HepG2 (cell line): ENCODE data around the gene PRKCE. TPM values are rescaled to one million over a fixed set of nuclear protein-coding genes. Genes with fewer than 3 reads are reported as not detected.

Experiments
- ATAC-seq: fragments of 200-7000 bp; cut with Tn5 transposase; 3 replicates; pipeline ENCODE4 v1.9.1; 2020; ENCODE audit warnings: mild to moderate bottlenecking, moderate library complexity
- BruUV-seq: library from RNA; stranded (reverse); fragments of 400-500 nt; replicated peaks from 2 replicates; lab custom pipeline; 2021; lab: Mats Ljungman, UMichigan
- CTCF ChIA-PET: fragments of 300-600 bp; formaldehyde crosslinking; extraction: SDS; loops from one replicate; lab custom pipeline; 2021; ENCODE audit warnings: low total read pairs, inconsistent platforms, low intra/inter-chr PET ratio; lab: Yijun Ruan, JAX
- POLR2A ChIA-PET: fragments of 350-600 bp; sonication (Branson Sonifier 250); formaldehyde crosslinking; loops from one replicate; lab custom pipeline; 2020; ENCODE audit warnings: antibody characterized with exemption, inconsistent platforms; lab: Yijun Ruan, JAX
- DNase-seq: peaks from one replicate; pipeline ENCODE4 v3.0.0-alpha.2; 2015; ENCODE audit warnings: low spot score
- FAIRE-seq: peaks from 3 replicates; lab custom pipeline; 2011; peaks lifted over from hg19 to GRCh38; lab: Jason Lieb, UNC
- H2AFZ ChIP-seq: one replicate; pipeline ENCODE4 v1.6.1; 2011; ENCODE audit warnings: low read length, inconsistent platforms
- H3K27ac ChIP-seq: fragments of 300-600 bp; 3 replicates; pipeline ENCODE4 v1.8.0; 2011; ENCODE audit warnings: mixed run types, mild to moderate bottlenecking, mixed read lengths, low read length, inconsistent platforms; ENCODE audit not compliant: insufficient read depth; ENCODE audit errors: extremely low read length
- H3K27me3 ChIP-seq, 2 experiments: fragments of 200-600 bp in 1 of 2; 2 replicates in 1 of 2; 3 replicates in 1 of 2; pipeline versions ENCODE4 v1.6.0 to v1.8.0; 2011; ENCODE audit warnings: low read length in 2 of 2, mild to moderate bottlenecking in 2 of 2, moderate library complexity in 2 of 2, inconsistent platforms in 1 of 2; ENCODE audit not compliant: insufficient read depth in 2 of 2, control insufficient read depth in 1 of 2
- H3K36me3 ChIP-seq, 2 experiments: fragments of 200-600 bp in 1 of 2; replicated peaks in 1 of 2; 2 replicates in 1 of 2; 3 replicates in 1 of 2; pipeline versions ENCODE4 v1.5.1 to v1.8.0; 2011; ENCODE audit warnings: low read length in 2 of 2, inconsistent platforms in 1 of 2; ENCODE audit not compliant: insufficient read depth in 2 of 2, control insufficient read depth in 1 of 2
- H3K4me1 ChIP-seq: 2 replicates; pipeline ENCODE4 v1.5.1; 2012; ENCODE audit warnings: low read length, inconsistent platforms; ENCODE audit not compliant: insufficient read depth
- H3K4me2 ChIP-seq: 2 replicates; pipeline ENCODE4 v1.6.0; 2011; ENCODE audit warnings: low read depth, low read length, inconsistent platforms
- H3K4me3 ChIP-seq, 3 experiments: fragments of 200-600 bp in 1 of 3; sonication (generic), shearing (Covaris generic) in 1 of 3; replicated peaks in 1 of 3; 2 replicates each; pipeline ENCODE4 v1.5.1; 2011 to 2016; ENCODE audit warnings: low read length in 3 of 3, inconsistent platforms in 2 of 3, low read depth in 2 of 3, mild to moderate bottlenecking in 2 of 3, control low read depth in 1 of 3, mixed read lengths in 1 of 3; ENCODE audit not compliant: insufficient read depth in 1 of 3
- H3K79me2 ChIP-seq: one replicate; pipeline ENCODE4 v1.6.1; 2011; ENCODE audit warnings: low read length, inconsistent platforms; ENCODE audit not compliant: insufficient read depth
- H3K9ac ChIP-seq: 2 replicates; pipeline ENCODE4 v1.6.0; 2011; ENCODE audit warnings: mild to moderate bottlenecking, low read depth, low read length, inconsistent platforms; ENCODE audit not compliant: insufficient read depth
- H3K9me3 ChIP-seq: 2 replicates; pipeline ENCODE4 v1.5.1; 2012; ENCODE audit warnings: mild to moderate bottlenecking, low read length
- H4K20me1 ChIP-seq: 2 replicates; pipeline ENCODE4 v1.6.0; 2011; ENCODE audit warnings: inconsistent platforms, mild to moderate bottlenecking, low read length, moderate library complexity; ENCODE audit not compliant: insufficient read depth
- TBL1XR1 ChIP-seq: fragments of 150-350 bp; IDR thresholded peaks from 2 replicates; pipeline ENCODE4 v1.6.1; 2014; ENCODE audit warnings: borderline replicate concordance, low read length; ENCODE audit not compliant: partially characterized antibody
- XRCC5 ChIP-seq: fragments of 200-400 bp; formaldehyde crosslinking; optimal IDR thresholded peaks from 2 replicates; pipeline ENCODE3; 2017; ENCODE audit warnings: mild to moderate bottlenecking, low read length
- YEATS4 ChIP-seq: sonication (generic); formaldehyde crosslinking; IDR thresholded peaks from 2 replicates; pipeline ENCODE4 v1.4.0; 2020; ENCODE audit warnings: missing genetic modification reagents, borderline replicate concordance
- ZNF3 ChIP-seq: IDR thresholded peaks from 2 replicates; pipeline ENCODE4 v1.7.0; 2017; ENCODE audit warnings: inconsistent platforms
- ZNF777 ChIP-seq: sonication (generic); formaldehyde crosslinking; IDR thresholded peaks from 2 replicates; pipeline ENCODE4 v1.4.0; 2020; ENCODE audit warnings: missing genetic modification reagents
- in situ Hi-C: cut with HindIII; loops from 2 replicates; pipeline ENCODE4 v1.10.0; 2017; ENCODE audit warnings: low pct_unique_long_range_greater_than_20kb; ENCODE audit not compliant: extremely low pct_ligation_motif_present
- intact Hi-C: fragments of 100-400 bp; cut with micrococcal nuclease; formaldehyde crosslinking; loops from one replicate; pipeline ENCODE4 v1.10.0; 2022; ENCODE audit not compliant: unreplicated experiment
- polyA plus RNA-seq, 8 experiments: library from polyadenylated mRNA; depleted of rRNA in 3 of 8; stranded (reverse) in 7 of 8; unstranded in 1 of 8; fragments of >200 nt; fragmentation: Illumina TruSeq in 4 of 8; extraction: Trizol in 4 of 8; gene quantifications; 2 replicates each; pipeline versions ENCODE4 v1.2.1 to v1.2.3, GENCODE V29; 2011 to 2016; ENCODE audit warnings: low read depth in 4 of 8, missing spikeins in 1 of 8, mixed read lengths in 1 of 8; ENCODE audit not compliant: insufficient read depth in 1 of 8
- total RNA-seq, 5 experiments: library from RNA; depleted of rRNA; stranded (reverse); fragments of >200 nt; fragmentation: Illumina TruSeq; extraction: Trizol; gene quantifications; 2 replicates each; pipeline ENCODE4 v1.2.3, GENCODE V29; 2016; ENCODE audit warnings: low read depth in 1 of 5
- TF ChIP-seq, protein P1 (sequence below): sonication (generic); formaldehyde crosslinking; IDR thresholded peaks from 2 replicates; pipeline ENCODE4; 2020; ENCODE audit warnings: missing genetic modification reagents, mild to moderate bottlenecking, borderline replicate concordance

Gene PRKCE
- total and polyA plus RNA-seq, 2 of the 13 experiments (the other 11 are each of a cell fraction or from before 2014, with no cell fraction given), result 1.0 to 3.9 TPM

DNA sequence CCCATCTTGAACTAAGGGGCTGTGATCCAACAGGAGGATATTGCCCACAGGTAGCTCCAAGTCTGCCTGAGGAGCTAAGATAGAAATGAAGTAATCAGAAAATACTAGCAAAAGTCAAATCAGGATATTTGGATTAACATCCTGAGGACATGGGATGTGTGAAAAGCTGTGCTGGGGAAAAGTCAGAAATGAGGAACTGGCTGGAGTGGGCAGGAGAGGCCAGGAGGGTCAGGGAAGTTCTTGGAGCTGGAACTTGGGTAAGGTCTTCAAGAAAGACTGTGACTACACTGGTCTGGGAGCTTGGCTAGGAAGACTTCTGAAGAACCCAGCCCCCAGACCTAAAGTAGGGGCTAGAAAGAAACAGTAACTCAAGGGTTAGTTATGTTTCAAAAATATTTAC is 250.9 kb downstream of the PRKCE start:
- no peak for DNase-seq
- no peak for FAIRE-seq
- Histone ChIP-seq H3K4me1 (peaks cover 9% of the 10 kb centered on the region), H3K4me3 (no peak overlapping the region), H3K9me3 (no peaks in the 10 kb centered on the region), H4K20me1 (no peaks in the 10 kb centered on the region), H3K36me3 (no peaks in the 10 kb centered on the region), H3K9ac (no peak overlapping the region), H2AFZ (no peak overlapping the region), H3K27me3 (no peaks in the 10 kb centered on the region), H3K4me2 (no peak overlapping the region), H3K79me2 (no peaks in the 10 kb centered on the region), H3K27ac (no peak overlapping the region)
- TF ChIP-seq, protein P1, sequence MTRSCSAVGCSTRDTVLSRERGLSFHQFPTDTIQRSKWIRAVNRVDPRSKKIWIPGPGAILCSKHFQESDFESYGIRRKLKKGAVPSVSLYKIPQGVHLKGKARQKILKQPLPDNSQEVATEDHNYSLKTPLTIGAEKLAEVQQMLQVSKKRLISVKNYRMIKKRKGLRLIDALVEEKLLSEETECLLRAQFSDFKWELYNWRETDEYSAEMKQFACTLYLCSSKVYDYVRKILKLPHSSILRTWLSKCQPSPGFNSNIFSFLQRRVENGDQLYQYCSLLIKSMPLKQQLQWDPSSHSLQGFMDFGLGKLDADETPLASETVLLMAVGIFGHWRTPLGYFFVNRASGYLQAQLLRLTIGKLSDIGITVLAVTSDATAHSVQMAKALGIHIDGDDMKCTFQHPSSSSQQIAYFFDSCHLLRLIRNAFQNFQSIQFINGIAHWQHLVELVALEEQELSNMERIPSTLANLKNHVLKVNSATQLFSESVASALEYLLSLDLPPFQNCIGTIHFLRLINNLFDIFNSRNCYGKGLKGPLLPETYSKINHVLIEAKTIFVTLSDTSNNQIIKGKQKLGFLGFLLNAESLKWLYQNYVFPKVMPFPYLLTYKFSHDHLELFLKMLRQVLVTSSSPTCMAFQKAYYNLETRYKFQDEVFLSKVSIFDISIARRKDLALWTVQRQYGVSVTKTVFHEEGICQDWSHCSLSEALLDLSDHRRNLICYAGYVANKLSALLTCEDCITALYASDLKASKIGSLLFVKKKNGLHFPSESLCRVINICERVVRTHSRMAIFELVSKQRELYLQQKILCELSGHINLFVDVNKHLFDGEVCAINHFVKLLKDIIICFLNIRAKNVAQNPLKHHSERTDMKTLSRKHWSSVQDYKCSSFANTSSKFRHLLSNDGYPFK (CRISPR knock-in tag), result no peak
- TF ChIP-seq ZNF3 (no peak), YEATS4 (CRISPR knock-in tag) (no peak), TBL1XR1 (no peak), ZNF777 (CRISPR knock-in tag) (no peak), XRCC5 (no peak)
- CTCF ChIA-PET, result no interaction called here
- ATAC-seq, result no peak
- intact Hi-C loops (no loop called here), in situ Hi-C loops (no loop called here)
- no TSS peak for BruUV-seq
- POLR2A ChIA-PET, result no interaction called here
